G401.6 (cell line): ENCODE data around the gene SSR4.
A peak's percentile ranks its signal among the peaks of the same experiment; 100 is the strongest.
"Not testable (repeated sequence)": the region's sequence is repeated elsewhere in the genome, so short reads cannot be mapped to it uniquely, and the experiment has no call there.

ENCODE experiments used
- FAIRE-seq: peaks from 2 replicates; lab custom pipeline; 2012; peaks lifted over from hg19 to GRCh38; lab: Jason Lieb, UNC

Gene SSR4

DNA sequence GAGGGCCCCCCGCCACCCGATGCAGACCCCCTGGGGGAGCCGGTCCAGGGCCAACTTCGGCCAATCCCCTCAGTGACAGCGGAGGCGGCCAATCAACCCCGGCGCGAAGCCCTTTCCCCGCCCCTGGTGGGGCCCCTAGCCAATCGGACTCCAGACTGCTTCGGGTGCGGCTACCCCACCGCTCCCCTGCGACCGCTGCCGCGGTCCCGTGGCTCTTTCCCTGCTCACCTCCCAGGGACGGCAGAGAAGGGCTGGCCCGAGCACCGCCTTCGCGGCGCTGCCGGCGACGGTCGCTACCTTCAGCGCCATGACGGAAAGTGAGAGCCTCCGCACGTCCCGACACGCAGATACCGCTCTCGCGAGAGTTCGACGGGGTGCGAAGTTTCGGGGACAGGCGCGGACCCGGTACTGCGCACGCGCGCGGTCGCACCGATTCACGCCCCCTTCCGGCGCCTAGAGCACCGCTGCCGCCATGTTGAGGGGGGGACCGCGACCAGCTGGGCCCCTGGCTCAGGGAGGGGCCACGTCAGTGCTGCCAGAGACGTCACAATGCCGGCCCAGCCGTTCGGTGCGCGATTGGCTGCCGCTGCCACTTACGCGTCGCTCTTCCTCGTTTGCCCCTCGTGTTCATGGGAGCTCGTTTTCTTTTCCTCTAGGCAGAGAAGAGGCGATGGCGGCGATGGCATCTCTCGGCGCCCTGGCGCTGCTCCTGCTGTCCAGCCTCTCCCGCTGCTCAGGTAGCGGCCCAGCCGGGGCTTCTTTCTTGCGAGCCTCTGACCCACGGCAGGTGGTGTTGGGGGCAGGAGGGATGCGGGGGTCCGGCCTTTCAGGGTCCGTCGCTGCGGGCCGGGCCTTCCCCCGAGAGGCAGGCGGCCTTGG, at the start of gene SSR4, which contains the start of gene IDH3G:
Gene SSR4 (plus strand): TSS at position 651 of the 879 bp plus-strand sequence. CDS start 20 bp downstream, at position 671.
Gene IDH3G (minus strand): TSS at position 358 of the 879 bp plus-strand sequence. CDS start 49 bp downstream, at position 309.
- peak; percentile 99 for FAIRE-seq

DNA sequence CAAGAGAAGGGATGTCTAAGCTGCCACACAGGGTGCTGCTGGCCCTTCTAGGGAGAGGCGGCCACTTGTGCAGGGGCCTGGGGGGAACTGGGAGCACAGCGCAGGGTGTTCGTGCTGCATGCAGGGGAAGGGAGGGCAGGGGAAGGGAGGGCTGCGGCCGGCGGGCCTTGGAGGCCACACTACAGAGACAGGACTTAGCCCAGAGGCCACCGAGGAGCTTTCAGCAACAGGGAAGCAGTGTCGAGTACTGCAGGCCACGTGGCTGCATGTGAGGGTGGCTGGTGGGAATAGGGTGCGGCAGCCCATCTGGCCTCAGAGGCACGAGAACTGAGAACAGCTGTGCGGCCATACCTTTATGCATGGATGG, 49.4 kb upstream of the SSR4 start:
- not testable (repeated sequence) for FAIRE-seq

DNA sequence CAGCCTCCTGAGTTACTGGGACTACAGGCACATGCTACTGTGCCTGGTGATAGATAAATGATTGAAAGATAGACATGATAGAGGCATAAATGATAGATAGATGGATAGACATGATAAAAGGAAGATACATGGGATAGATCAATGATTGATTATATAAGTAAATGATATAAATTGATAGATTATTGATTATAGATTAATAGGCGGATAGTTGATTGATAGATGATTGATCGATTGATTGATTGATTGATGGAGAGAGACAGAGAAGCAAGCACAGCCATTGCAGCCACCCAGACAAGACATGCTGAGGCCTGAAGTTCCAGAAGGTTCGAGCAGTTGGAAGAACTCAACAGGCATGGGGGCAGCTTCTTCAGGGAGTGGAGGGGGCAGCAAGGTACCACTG, 48.1 kb upstream of the SSR4 start:
- no peak for FAIRE-seq

DNA sequence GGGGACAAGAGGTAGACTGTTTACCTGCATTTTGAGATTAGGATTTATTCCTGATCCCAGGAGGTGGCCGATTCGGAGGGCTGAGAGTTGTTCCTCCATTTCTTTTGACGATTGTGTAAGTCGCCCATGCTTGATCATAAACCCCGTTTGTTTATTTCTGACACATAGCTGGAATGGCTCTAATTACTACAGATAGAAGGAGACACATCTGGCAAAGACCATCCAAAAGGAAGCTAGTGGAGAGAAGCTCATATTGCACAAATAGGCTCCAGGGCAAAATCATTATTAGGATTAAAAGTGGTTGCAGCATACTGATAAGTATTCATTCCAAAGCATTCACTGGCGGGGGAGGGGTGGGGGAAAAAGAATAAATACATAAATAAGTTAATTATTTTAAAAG, 47.5 kb upstream of the SSR4 start:
- FAIRE-seq = not testable (repeated sequence)

DNA sequence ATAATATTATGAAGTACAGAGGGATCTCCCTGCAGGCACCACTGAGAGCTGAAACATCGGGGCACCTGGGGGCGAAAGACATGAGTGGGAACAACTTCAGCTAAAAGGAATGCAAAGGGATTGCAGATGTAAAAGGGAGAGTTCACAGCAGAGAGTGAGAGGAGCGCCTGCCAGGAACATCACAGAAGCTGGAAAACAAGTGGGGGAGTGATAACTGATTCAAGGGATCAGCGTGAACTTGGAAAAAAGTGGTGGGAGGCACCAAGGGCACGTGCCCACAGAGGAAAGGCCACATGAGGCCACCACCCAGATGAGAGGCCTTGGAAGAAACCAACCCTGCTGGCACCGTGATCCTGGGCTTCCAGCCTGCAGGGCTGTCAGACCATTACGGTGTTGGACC, 45.5 kb upstream of the SSR4 start:
- FAIRE-seq = not testable (repeated sequence)

DNA sequence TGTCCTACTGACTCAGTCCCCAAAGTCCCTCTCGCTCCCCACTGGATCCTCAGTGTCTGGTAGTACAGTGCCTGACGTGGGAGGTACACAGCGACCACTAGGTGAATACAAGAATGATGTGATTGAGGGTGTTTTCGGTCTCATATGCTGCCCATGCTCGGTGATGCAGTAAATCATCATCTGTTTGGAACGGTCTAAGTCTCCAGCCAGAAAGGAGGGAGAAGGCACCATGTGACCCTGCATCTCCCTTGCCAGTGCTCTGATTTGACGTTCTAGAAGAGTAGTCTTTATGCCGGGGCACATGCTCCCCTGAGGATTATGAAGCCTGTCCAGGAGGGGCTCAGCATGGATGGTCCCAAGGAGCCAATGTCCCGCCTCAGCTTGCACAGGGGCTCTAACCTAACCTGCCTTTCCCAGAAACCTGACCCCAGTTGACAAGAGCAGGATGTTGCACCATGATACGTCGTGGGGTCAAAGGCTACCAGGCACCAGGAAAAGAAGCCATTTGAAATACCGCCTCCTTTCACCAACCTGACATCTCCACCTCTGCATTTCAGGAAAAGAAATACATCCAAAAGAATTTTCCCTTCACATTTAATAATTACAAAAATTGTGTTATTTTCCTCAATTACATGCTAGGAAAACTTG, 44.2 kb upstream of the SSR4 start:
- FAIRE-seq = no peak

DNA sequence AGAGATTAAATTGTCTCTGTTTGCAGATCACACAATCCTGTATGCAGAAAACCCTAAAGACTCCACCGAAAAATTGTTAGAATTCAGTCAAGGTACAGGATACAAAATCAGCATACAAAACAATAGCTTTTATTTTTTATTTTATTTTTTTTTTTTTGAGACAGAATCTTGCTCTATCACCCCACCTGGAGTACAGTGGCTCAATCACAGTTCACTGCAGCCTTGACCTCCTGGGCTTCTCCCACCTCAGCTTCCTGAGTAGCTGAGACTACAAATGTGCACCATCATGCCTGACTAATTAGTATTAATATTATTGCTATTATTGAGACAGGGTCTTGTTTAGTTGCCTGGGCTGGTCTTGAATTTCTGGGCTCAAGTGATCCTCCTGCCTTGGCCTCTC, 39.3 kb upstream of the SSR4 start:
- no peak for FAIRE-seq

DNA sequence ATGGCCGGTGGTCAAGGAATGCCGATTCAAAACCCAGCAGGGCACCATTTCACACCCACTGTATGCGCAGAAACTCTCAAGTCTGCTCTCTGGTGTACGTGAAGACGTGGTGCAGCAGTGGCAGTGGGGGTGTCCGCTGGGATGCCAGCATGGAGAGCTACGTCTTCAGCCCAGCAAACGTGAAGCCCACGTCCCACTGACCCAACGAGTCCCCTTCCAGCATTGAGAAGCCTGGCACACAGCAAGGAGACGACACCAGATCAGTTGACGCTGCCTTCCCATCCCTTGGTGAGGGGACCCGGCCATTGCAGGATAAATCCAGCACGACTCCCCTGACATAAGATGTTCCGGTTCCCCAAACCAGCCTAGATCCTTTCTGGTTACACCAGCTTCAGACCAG, 32.6 kb upstream of the SSR4 start:
- FAIRE-seq = no peak

DNA sequence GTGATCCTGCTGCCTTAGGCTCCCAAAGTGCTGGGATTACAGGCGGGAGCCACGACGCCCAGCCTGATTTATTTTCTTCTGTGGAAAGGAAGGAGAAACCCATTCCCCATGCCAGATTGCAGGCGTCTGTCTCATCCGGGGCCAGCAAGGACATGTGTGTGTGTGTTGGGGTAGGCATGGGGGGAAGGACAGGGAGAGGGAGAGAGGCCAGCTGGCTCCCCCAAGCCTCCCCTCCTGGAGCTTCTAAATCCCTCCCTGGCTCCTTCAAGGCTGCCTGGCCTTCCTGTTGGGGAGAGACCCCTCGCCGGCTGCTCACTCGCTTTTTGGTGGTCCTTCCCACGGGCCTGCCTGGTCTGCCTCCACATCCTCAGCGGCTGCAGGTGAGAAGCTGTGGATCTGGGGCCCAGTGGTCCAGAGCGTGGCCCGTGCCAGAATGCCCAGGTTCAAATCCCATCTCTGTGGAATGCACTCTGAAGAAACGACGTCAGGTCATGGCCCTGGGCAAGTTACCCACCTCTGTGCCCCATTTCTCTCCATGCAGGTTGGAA, 31.8 kb upstream of the SSR4 start:
- FAIRE-seq = no peak

DNA sequence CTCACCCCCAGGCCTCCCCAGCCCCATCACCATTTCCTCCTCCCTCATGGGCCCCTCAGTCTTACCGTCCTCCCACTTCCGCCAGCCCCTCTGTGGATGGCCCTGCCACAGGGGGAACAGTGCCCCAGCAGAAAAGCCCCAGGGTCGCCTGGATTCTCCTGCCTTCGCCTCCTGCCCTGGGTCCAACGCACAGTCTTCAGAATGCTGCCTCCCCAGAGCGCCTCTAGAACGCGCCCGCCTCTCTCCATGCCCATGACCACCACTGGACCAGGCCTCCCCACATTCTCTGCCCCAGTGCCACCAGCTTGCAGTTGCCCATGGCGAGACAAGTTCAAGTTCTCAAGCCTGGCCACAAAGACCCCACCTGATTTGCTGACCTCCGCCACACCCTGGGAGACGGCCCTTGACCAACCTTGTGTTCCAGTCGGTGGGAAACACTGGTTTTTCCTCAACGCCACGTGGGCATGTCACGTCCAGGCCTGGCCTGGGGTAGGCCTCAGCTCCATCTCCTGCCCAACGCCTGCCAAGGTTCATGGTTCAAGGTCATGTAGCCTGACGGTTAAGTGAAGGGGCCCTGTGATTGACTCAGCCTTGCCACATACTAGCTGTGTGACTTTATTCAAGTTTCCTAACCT, 31.1 kb upstream of the SSR4 start:
- FAIRE-seq = no peak

DNA sequence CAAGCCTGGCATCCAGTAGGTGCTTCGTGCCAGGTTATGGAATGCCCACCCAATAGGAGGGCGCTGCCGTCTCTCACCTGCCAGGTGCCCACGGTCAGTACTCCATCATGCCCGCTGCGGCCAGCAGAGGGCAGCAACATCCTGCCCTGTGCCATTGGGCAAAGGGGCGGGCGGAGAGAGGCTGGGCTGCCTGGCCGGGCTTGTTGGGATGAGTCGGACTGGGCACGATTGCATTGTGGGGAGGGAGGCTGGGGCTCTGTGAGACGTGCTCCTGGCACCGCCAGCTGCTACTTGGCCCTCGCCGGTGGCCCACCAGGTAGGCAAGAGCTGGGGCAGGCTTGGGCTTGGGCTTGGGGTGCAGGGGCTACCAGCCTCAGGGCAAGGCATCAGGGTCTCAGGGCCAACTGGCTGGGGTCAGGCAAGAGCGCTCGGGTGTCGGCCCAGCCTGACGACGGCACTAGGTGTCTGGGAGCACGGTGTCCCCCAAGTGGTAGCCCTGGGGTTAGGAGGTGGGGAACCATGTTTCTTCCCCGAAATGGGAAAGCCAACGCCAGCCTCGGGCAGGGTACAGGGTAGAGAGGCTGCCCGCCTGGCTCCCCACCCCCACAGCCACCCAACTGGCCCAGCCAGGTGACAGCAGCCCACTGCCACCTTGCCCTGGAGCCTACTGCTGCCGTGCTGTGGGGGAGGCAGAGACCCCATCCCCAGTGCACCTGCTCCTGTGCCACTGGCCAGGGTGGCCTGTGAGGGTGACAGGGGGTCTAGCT, 30.3 kb upstream of the SSR4 start, which contains the start of gene PLXNB3:
Gene PLXNB3 (plus strand): TSS at position 261 of the 767 bp plus-strand sequence. CDS start 1,287 bp downstream, outside the sequence.
- FAIRE-seq = peak; percentile 80

DNA sequence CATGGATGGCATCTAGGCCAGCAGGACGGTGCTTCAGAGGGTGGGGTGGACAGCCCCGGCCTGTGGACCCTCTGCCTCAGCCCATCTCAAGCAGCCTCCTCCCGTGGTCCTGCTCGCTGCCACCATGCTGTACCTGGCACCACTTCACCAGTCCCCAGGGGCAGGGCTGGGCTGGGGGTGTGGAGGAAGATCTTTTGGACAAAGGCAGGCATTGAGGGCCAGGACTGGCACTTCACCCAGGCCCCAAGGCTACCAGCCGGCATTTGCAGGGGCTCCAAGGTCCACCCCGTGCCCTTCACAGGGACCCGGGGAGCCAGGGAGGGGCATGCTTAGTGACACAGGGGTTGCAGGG, 29.7 kb upstream of the SSR4 start:
- no peak for FAIRE-seq

DNA sequence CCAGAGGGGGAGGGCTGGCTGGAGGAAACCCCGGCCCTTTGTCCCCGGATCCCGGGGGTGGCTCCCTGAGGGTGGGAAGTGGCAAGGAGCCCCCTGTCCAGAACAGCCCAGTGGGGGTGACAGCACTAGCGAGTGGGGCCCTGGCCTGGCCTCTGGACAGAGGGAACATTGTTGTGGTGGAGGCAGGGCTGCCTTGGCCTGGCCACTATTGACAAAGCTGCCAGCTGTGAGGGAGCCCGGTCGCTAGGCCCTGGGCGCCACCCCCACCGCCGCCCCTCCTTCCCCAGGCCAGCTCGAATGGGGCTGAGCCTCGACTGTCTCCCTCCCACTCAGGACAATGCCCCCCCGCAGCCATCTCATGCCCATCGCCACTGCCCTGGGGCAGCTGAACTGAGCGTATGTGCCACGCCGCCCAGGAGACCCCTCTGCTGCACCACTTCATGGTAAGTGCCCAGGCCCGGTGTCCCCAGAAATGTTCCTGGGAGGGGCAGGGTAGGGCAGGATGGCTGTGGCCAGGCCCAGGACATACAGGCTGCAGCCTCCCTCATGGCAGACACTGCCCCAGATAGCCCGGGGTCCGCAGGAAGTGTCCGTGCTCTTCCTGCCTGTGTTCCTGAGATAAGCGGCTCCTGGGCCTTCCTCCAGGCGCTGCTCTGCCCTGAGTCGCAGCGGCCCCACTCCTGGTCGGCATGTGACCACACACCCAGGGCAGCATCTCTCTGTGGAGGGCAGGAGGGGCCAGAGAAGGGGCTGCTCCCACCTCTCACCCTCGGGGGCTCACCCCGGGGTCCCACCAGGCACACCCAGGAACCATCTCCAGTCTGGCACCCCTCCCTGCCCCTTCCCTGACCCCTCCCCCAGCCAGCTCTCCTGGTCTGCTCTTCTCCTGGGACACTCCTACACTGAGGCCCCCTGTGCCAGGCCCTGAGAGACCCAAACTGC, 29.1 kb upstream of the SSR4 start:
- no peak for FAIRE-seq

DNA sequence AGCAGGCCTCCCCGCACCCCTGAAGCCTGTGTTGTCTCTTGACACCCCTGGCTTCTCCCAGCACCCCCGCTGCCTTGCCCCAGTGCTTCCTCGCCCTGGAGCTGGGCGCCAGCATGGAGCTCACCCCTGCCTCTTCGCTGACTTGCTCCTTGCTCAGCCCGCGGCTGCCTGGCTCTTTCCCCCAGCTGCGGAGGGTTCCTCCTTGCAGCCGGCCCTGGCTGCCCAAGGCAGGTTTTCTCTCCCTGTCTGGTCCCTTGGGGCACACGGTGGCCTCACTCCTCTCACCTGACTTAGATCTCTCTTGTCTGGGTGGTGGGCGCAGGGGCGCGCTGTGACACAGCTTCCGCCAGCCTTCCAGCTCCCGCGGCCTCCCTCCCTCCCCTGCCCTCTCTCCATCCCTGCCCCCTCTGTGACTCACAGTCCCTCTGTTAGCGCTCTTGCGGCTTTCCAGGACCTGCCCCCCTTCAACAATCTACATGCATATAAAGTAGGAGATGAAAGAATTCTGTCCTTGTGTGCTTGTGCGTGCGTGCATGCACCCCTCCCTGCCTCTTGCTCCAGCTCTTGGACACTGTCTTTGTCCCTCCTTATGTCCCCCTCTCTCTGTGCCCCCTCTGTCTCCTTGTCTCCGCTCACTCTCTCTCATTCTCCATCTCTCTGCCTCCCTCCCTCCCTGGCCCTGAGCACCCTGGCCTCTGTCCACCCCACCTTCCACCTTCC, 28.2 kb upstream of the SSR4 start:
- no peak for FAIRE-seq

DNA sequence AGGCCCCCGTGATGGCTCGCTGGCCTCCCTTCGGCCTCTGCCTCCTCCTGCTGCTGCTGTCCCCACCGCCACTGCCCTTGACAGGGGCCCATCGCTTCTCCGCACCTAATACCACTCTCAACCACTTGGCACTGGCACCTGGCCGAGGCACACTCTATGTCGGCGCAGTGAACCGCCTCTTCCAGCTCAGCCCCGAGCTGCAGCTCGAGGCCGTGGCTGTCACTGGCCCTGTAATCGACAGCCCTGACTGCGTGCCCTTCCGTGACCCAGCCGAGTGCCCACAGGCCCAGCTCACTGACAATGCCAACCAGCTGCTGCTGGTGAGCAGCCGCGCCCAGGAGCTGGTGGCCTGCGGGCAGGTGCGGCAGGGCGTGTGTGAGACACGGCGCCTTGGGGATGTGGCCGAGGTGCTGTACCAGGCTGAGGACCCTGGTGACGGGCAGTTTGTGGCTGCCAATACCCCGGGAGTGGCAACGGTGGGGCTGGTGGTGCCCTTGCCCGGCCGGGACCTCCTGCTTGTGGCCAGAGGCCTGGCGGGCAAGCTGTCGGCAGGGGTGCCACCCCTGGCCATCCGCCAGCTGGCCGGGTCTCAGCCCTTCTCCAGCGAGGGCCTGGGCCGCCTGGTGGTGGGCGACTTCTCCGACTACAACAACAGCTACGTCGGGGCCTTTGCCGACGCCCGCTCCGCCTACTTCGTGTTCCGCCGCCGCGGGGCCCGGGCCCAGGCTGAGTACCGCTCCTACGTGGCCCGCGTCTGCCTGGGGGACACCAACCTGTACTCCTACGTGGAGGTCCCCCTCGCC, 27.4 kb upstream of the SSR4 start:
- FAIRE-seq = no peak

DNA sequence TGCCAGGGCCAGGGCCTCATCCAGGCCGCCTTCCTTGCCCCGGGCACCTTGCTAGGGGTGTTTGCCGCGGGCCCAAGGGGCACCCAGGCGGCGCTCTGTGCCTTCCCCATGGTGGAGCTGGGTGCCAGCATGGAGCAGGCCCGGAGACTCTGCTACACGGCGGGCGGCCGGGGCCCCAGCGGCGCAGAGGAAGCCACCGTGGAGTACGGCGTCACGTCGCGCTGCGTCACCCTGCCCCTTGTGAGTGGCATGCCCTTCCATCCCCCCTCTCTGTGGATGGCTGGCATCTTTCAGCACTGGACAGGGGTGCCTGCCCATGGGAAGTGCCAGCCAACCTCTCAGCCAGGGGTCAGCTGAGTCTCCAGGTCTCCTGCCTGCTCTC, 26.8 kb upstream of the SSR4 start:
- FAIRE-seq = no peak

DNA sequence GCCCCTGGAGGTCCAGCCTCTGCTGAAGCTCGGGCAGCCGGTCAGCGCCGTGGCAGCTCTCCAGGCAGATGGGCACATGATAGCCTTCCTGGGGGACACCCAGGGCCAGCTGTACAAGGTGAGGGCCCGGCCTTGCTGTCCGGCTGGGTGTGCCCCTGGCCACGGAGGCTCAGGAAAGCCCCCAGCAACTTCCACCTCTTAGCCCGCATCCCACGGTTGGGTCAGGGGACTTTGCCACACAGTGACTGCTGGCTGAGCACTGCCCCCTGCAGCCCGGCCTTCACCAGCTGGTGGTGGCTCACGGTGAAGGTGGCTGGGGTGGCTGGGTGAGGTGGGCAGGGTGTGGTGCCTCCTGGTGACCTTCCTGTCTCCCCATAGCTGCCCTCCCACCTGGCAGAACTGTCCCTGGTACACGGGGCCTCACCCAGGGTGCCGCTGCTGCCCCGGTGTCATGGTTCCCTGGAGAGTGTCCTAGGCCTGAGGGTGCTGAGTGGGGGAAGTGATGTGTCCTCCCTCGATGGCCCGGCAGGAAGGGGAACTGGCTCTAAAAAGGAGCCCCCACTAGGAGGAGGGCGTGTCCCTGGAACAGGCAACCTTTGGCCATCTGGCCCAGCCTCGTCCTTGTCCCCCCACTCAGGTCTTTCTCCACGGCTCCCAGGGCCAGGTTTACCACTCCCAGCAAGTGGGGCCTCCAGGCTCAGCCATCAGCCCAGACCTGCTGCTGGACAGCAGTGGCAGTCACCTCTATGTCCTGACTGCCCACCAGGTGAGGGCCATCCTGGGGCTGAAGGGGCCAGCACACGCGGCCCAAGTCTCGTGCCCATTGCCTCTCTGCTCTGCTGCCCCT, 25.9 kb upstream of the SSR4 start:
- FAIRE-seq = no peak

DNA sequence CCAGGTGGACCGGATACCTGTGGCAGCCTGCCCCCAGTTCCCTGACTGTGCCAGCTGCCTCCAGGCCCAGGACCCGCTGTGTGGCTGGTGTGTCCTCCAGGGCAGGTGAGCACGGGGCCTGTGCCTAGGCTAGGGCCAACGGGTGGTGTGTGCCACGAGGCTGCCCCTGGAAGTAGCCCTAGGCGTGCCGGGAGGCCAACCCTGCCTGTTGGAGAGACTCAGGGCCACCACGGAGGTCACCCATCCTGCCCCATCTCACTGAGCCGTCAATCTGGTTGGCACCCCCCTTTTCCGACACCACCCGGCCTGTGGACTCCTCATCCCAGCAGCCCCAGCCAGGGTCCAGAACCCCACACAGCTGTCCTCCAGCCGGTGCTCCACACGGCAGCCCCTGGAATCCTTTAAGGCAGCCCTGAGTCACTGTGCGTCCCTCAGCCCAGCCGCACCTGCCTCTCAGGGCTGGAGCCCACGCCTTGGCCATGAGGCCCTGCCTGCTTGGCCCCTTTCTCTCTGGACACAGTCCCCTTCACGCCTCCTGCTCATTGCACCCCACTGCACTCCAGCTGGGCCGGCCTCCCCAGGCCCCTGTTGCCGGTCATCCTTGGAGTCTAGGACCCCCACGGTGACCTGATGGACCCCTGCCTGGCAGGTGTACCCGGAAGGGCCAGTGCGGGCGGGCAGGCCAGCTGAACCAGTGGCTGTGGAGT, 25.2 kb upstream of the SSR4 start:
- FAIRE-seq = no peak
